Cardiac muscle cell (in vitro differentiated cells and primary cell): ENCODE data around the gene COL23A1. TPM values are rescaled to one million over a fixed set of nuclear protein-coding genes. Genes with fewer than 3 reads are reported as not detected.

Experiments used
- DNase-seq, 2 donors: peaks; one replicate each; pipeline versions ENCODE4 v3.0.0 to v3.0.0-alpha.2; 2010 to 2017; ENCODE audit warnings: low read depth in 1 of 2, low spot score in 1 of 2
- H3K27ac ChIP-seq: fragments of 200-600 bp; sonication (generic); 2 replicates; pipeline ENCODE4 v1.5.1; 2016
- H3K27me3 ChIP-seq: fragments of 200-600 bp; sonication (generic); 2 replicates; pipeline ENCODE4 v1.6.0; 2016; ENCODE audit warnings: control low read depth
- H3K36me3 ChIP-seq: fragments of 200-600 bp; sonication (generic); 2 replicates; pipeline ENCODE4 v1.5.1; 2016; ENCODE audit warnings: control low read depth
- H3K4me1 ChIP-seq: fragments of 200-600 bp; sonication (generic); 2 replicates; pipeline ENCODE4 v1.8.1; 2017; ENCODE audit warnings: low read depth, mild to moderate bottlenecking, mixed run types
- H3K4me3 ChIP-seq: fragments of 200-600 bp; sonication (generic); 2 replicates; pipeline ENCODE4 v1.5.1; 2016; ENCODE audit warnings: mild to moderate bottlenecking
- H3K9me3 ChIP-seq: fragments of 200-600 bp; sonication (generic); 2 replicates; pipeline ENCODE4 v1.5.1; 2017; ENCODE audit warnings: low read depth, mild to moderate bottlenecking, control low read depth
- polyA plus RNA-seq: library from polyadenylated mRNA; unstranded; fragments of >200 nt; fragmentation: Nextera tagmentation; extraction: Ambion mirVana; gene quantifications from 2 replicates; pipeline ENCODE4 v1.2.1, GENCODE V29; 2016
- total RNA-seq: library from RNA; depleted of rRNA; stranded (reverse); fragments of >200 nt; gene quantifications from 2 replicates; pipeline ENCODE4 v1.2.3, GENCODE V29; 2016
- TF ChIP-seq, protein P1 (sequence below): IDR thresholded peaks from 2 replicates; pipeline ENCODE4 v1.5.1; 2012; ENCODE audit warnings: low read depth, mild to moderate bottlenecking, low read length

COL23A1 gene
- total and polyA plus RNA-seq, 2 experiments from 2014 or later = 28.9 to 43.0 TPM

DNA sequence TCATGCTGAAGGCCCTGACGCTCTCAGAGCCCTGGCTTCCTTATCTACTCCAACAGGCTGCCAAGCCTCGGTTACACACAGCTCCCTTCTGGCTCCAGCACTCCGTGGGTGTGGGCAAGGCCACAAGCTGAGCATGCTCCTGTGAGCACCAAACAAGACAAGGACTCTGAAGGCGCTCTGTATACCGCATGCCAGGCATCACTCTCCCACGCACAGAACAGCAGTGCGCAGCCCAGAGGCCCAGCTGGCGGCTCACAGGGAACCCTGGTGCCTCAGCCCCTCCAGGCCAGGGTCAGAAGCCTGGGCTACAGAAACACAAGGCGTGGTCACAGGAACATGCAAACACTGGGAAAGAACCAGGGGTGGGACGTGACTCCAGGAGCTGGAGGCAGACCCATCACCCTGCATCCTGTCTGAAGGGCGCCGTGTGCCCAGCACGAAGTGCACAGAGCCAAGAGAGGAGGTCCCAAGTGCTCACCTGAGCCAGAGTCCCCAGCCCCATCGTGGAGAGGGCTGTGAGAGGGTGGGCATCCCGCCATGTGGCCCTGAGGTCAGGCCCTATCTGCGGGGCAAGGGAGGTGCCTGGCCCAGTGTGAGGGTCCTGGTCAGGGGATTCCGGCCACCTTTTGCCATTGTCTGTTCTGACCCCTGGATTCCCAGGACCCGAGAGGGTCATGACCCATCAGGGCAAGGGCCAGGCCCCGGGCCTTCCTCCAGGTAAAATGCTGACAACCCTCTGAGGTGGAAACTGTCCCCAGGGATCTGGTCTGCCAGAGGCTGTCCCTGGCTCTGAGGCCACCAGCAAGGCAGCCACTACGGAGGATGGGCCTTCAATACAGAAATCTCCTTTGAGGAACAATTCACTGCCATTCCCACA, 54.7 kb downstream of the COL23A1 start:
- no peaks in the 10 kb centered on the region for H3K9me3 ChIP-seq
- H3K4me3 ChIP-seq = no peak overlapping the region
- no peaks in the 10 kb centered on the region for H3K4me1 ChIP-seq
- H3K27ac ChIP-seq = peak overlapping the region; percentile 9
- H3K36me3 ChIP-seq = no peaks in the 10 kb centered on the region
- TF ChIP-seq, protein P1, sequence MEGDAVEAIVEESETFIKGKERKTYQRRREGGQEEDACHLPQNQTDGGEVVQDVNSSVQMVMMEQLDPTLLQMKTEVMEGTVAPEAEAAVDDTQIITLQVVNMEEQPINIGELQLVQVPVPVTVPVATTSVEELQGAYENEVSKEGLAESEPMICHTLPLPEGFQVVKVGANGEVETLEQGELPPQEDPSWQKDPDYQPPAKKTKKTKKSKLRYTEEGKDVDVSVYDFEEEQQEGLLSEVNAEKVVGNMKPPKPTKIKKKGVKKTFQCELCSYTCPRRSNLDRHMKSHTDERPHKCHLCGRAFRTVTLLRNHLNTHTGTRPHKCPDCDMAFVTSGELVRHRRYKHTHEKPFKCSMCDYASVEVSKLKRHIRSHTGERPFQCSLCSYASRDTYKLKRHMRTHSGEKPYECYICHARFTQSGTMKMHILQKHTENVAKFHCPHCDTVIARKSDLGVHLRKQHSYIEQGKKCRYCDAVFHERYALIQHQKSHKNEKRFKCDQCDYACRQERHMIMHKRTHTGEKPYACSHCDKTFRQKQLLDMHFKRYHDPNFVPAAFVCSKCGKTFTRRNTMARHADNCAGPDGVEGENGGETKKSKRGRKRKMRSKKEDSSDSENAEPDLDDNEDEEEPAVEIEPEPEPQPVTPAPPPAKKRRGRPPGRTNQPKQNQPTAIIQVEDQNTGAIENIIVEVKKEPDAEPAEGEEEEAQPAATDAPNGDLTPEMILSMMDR = no peak
- peak in 1 of 2 donors; percentile 64 for DNase-seq
- no peaks in the 10 kb centered on the region for H3K27me3 ChIP-seq

DNA sequence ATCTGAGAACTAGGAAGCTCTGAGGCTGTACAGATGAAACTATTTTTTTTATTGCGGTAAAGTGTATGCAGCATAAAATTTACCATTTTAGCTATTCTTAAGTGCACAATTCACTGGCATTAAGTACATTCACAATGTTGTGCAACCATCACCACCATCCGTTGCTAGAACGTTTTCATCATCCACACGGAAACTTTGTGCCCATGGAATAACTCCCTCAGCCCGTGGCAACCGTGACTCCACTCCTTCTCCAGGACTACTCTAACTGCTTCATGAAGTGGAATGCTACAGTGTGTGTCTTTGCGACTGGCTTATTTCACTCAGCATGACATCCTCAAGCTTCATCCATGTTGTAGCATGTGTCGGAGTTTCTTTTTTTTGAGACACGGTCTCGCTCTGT, 57.1 kb downstream of the COL23A1 start:
- H3K4me3 ChIP-seq = no peak overlapping the region
- no peaks in the 10 kb centered on the region for H3K4me1 ChIP-seq
- TF ChIP-seq, protein P1 = no peak
- no peak for DNase-seq
- no peaks in the 10 kb centered on the region for H3K36me3 ChIP-seq
- no peaks in the 10 kb centered on the region for H3K27me3 ChIP-seq
- no peaks in the 10 kb centered on the region for H3K9me3 ChIP-seq
- H3K27ac ChIP-seq = no peak overlapping the region

- no peaks in the 10 kb centered on the region for H3K9me3 ChIP-seq
- H3K27me3 ChIP-seq = no peaks in the 10 kb centered on the region
- H3K36me3 ChIP-seq = no peaks in the 10 kb centered on the region
- TF ChIP-seq, protein P1 = no peak
- H3K4me1 ChIP-seq = no peaks in the 10 kb centered on the region
- no peak overlapping the region for H3K27ac ChIP-seq
- no peak overlapping the region for H3K4me3 ChIP-seq
- DNase-seq = no peak
These were observed 57.5 kb downstream of the COL23A1 start for GRCh38 chr5:178532666-178533065.

DNA sequence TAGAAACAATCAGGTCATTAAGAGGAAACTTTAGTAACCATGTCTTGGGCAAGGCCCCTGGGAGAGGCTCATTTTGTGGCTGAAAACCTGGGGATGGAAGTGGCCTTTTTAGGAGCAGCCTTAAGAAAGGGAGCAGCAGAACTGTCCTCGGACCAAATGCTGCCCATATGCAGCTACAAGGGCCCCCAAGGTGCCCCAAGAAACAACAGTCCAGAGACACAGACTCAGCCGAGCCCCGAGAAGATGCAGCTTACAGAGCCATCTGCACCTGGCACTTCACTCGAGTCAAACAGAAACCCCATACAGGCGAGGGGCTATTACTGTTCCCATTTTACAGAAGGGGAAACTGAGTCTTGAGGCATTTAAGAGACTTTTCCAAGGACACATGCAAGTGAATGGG, 58.0 kb downstream of the COL23A1 start:
- no peaks in the 10 kb centered on the region for H3K9me3 ChIP-seq
- TF ChIP-seq, protein P1 = no peak
- no peaks in the 10 kb centered on the region for H3K4me1 ChIP-seq
- no peaks in the 10 kb centered on the region for H3K36me3 ChIP-seq
- no peak overlapping the region for H3K4me3 ChIP-seq
- no peak overlapping the region for H3K27ac ChIP-seq
- H3K27me3 ChIP-seq = no peaks in the 10 kb centered on the region
- no peak for DNase-seq

DNA sequence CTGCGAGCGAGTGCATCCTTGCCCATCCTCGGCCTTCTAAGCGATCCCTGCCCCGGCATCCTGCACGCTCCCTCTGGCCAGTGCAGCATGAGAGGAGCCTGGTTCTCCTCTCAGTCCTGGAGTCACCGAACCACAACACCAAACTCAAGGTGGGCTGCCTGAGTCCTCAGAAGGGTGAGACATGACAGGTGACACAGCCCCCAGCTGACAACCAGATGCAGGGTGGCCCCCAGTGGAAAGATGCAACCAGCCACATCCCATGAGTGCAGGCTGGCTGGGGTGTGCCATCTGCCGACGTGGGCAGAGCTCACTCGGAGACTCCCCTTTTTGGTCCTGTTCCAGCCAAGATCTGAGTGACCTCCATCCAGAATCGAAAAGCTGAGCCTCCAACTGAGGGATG, 58.4 kb downstream of the COL23A1 start:
- TF ChIP-seq, protein P1 = no peak
- Histone ChIP-seq H3K27ac (no peak overlapping the region), H3K9me3 (no peaks in the 10 kb centered on the region), H3K4me1 (no peaks in the 10 kb centered on the region), H3K4me3 (no peak overlapping the region), H3K27me3 (no peaks in the 10 kb centered on the region), H3K36me3 (no peaks in the 10 kb centered on the region)
- DNase-seq = no peak
